Activated CD4-positive, alpha-beta T cell treated with anti-CD3 and anti-CD28 coated beads for 48 hours (primary cell): ENCODE data around the gene CAVIN1.
A peak's percentile ranks its signal among the peaks of the same experiment; 100 is the strongest.
"Not testable (repeated sequence)": the region's sequence is repeated elsewhere in the genome, so short reads cannot be mapped to it uniquely, and the experiment has no call there.

ENCODE experiments used
- DNase-seq: peaks from one replicate; pipeline ENCODE4 v3.0.0-alpha.2; 2020

CAVIN1 gene

GRCh38 chr17:42404326-42405055 is 18.6 kb downstream of the CAVIN1 start:
- DNase-seq = no peak

- peak; percentile 67 for DNase-seq
These were observed 19.9 kb downstream of the CAVIN1 start for GRCh38 chr17:42403150-42403549.

DNA sequence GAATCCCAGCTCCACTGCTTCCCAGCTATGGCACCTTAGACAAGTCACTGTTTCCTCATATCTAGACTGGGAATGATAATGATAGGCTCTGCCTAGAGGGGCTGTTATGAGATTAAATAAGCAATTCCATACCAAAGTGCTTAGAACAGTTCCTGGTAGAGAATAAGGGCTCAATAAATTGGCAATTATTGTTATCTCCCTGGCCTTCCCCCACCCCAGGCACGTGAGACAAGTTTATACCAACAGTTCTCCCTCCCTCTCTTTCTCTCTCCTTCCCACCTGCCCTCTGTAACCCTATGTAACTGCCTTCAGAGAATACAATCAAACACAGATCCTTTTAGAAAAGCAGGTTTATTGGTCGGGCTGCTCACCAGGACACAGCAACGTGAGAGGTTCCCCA is 20.9 kb downstream of the CAVIN1 start:
- no peak for DNase-seq

GRCh38 chr17:42400844-42401375 is 22.1 kb downstream of the CAVIN1 start:
- DNase-seq = not testable (repeated sequence)

DNA sequence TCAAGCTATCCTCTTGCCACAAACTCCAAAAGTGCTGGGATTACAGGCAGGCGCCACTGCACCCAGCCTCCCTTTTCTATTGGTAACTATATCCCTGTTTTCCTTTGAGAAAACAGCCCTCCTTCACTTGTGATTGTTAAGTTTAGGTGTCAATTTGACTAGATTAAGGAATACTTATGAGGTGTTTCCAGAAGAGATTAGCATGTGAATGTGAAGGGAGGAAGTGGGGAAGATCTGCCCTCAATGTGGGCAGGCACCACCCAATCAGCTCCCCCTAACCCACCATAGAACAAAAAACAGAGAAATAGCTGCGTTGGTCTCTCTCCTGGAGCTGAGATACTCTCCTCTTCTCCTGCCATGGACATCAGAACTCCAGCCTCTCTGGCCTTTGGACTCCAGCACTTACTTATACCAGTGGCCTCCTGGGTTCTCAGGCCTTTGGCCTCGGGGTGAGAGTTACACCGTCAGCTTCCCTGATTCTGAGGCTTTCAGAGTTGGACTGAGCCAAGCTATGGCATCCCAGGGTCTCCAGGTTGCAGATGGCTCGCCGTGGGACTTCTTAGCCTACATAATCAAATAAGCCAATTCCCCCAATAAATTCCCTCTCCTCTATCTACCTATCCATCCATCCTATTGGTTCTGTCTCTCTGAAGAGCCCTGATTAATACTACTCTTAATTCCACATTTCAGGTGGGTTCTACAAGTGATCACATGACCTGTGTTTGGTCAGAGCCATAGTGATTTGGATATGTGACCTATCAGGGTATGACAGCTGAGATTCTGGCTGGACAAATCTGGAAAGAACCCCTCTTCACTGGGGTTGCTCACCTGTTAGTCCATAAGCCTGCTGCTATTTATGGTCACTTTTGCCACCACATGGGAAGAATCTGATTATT is 22.9 kb downstream of the CAVIN1 start:
- no peak for DNase-seq

GRCh38 chr17:42399121-42399520 is 23.9 kb downstream of the CAVIN1 start:
- DNase-seq = no peak

GRCh38 chr17:42395601-42396000 is 27.5 kb downstream of the CAVIN1 start:
- DNase-seq = not testable (repeated sequence)

- no peak for DNase-seq
These were observed 28.2 kb downstream of the CAVIN1 start for GRCh38 chr17:42394838-42395237.

DNA sequence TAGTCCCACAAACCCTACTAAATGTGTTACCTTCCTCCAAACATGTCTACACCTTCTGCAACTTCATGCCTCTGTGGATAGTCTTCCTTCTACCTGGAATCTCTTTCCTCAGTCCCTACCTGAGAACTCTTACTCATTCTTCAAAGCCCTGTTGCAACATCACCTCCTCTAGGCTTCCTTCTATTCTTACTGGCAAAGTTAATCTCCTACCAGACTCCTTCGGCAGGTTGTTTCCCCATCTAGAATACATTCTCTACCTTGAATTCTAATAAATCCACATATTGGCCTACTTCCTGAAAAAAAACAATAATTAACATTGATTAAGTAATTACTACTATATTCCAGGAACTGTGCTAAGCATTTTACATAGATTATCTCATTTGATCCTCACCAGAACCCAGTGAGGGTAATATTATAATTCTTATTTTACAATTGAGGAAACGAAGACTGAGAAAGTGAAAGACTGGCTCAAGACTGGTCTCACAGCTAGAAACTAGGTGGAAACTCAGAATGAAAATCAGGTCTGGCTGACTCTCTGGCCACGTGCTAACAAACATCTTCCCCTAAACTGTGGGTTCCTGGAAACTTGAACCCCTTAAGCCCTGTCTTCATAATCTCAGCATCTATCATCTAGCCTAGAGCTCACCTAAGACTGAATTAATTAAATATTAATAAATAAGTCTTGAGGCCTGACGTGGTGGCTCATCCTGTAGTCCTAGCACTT is 30.2 kb downstream of the CAVIN1 start:
- DNase-seq = no peak

DNA sequence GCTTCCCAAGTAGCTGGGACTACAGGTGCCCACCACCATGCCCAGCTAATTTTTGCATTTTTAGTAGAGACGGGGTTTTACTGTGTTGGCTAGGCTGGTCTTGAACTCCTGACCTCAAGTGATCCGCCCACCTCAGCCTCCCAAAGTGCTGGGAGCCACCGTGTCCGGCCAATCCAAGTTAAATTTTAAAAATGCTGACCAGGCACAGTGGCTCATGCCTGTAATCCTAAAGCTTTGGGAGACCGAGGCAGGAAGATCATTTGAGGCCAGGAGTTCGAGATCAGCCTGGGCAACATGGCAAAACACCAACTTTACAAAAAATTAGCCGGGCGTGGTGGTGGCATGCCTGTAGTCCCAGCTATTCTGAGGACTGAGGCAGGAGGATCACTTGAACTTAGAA is 31.6 kb downstream of the CAVIN1 start:
- DNase-seq = not testable (repeated sequence)

DNA sequence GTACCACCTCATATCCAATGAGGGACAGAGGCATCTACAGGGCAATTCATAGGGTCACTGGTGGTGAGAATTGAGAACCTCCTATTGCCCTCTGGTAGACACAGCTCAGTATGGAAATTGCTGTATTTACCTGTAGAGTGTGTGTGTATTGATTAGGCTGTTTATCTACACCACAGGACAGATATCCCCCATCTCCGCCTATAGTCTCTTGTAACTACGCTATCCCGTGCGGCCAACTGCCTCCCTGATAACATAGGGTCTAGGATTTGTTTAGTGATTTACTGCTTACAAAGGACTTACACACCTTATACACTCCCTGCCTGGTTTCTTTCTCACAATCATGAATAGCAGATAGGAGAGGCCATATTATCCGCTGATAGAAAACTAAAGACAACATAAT is 33.2 kb downstream of the CAVIN1 start:
- no peak for DNase-seq

DNA sequence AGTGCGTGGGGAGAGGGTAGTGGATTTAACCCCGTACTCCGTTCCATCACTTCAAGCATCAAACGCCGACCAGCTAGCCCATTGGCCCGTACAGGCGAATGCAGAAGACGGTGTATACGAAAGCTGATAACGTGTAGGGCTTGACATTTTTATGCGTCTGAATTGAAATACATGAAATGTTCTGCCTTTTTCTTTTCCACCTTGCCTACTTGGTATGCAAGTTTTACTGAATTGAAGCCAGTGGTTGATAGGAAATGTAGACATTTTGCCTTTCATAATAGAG is 34.0 kb downstream of the CAVIN1 start:
- DNase-seq = no peak

GRCh38 chr17:42388381-42389134 is 34.5 kb downstream of the CAVIN1 start, which contains the start of gene STAT3:
Gene STAT3, minus strand, starts transcription at chr17:42388442. Its CDS starts 39,926 bp downstream, at chr17:42348516.
- DNase-seq = peak; percentile 100

- peak; percentile 38 for DNase-seq
These were observed 35.2 kb downstream of the CAVIN1 start for GRCh38 chr17:42387661-42388380.

- no peak for DNase-seq
These were observed 36.0 kb downstream of the CAVIN1 start for GRCh38 chr17:42386777-42387657.

DNA sequence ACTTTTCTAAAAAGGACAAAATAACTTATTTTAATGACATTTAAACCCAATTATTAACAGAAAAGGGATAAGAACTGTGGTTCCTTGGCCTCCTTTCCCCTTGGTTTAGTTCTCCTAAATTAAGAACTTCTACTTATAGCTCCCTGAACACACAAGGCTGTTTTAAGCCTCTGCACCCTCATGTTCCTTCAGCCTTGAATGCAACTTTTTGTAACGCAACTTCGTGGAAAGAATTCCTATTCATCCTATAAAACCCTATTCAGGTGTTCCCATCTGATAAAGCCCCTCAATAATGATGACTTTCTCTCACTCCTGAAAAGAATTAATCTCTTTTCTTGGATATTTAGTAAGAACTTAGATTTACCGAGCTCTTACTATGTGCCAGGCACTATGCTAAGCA is 41.2 kb downstream of the CAVIN1 start:
- DNase-seq = no peak

GRCh38 chr17:42380935-42381334 is 42.1 kb downstream of the CAVIN1 start:
- DNase-seq = no peak

GRCh38 chr17:42378959-42379594 is 44.0 kb downstream of the CAVIN1 start:
- DNase-seq = no peak

DNA sequence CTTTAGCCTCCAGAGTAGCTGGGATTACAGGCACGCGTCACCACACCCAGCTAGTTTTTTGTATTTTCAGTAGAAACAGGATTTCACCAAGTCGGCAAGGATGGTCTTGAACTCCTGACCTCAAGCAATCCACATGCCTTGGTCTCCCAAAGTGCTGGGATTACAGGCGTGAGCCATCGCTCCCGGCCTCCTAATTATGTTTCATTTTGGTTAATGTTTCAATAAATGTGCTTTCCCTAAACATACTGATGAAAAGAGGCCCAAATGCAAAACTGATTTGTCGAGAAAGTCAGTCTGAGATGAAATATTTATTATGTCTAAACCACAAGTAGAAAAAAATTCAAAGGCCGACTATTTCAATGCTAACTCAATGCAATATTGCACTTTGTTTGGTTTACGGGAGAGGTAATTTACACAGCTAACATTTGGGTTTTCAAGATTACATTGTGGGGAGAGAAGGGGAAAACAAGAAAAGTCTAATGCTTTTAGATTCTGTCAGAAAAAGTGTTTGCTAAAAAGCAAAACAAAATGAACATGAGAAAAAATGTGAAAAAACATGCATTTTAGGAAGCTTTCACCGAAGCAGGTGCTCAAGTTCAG is 44.6 kb downstream of the CAVIN1 start:
- no peak for DNase-seq

DNA sequence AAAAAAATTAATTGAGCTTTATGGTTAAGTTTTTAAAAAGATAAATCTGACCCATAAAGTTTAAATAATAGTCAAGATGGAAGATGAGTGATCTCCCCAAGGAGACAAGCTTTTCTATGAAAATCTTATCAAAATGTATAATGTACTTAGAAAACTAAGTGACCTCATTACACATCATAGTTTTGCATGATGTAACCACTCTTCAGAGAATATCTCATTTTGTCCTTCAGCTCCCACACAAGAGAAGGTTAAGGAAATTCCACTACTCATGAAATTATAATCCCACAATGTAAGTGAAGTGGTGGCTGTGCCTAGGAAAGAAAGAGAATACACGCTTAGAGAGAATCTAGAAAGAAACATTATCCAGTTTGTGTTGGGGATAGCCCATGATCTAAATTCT is 49.2 kb downstream of the CAVIN1 start:
- DNase-seq = no peak
